Psoas muscle (tissue), 8 donors: ENCODE data around the gene DACH1. TPM values are rescaled to one million over a fixed set of nuclear protein-coding genes. Genes with fewer than 3 reads are reported as not detected.
A peak's percentile ranks its signal among the peaks of the same experiment; 100 is the strongest.

ENCODE experiments used
- ATAC-seq, 4 donors: fragments of 200-7000 bp; cut with Tn5 transposase; one replicate each; pipeline ENCODE4 v1.9.1; 2020; ENCODE audit warnings: moderate library complexity in 3 of 4, mild to moderate bottlenecking in 2 of 4
- DNase-seq, 2 donors: peaks; one replicate each; pipeline ENCODE4 v3.0.0-alpha.2; 2020
- H3K27ac ChIP-seq: fragments of 200-600 bp; one replicate; pipeline ENCODE4 v1.8.0; 2022
- H3K27me3 ChIP-seq, 3 donors: fragments of 200-600 bp in 1 of 3; one replicate each; pipeline versions ENCODE4 v1.6.1 to v1.8.0; 2013 to 2022; ENCODE audit warnings: low read length in 2 of 3, mild to moderate bottlenecking in 2 of 3, moderate library complexity in 1 of 3; ENCODE audit not compliant: insufficient read depth in 3 of 3
- H3K36me3 ChIP-seq, 2 donors: fragments of 200-600 bp in 1 of 2; one replicate each; pipeline versions ENCODE4 v1.6.1 to v1.8.0; 2013 to 2022; ENCODE audit warnings: low read depth in 1 of 2, mild to moderate bottlenecking in 1 of 2, moderate library complexity in 1 of 2; ENCODE audit not compliant: insufficient read depth in 1 of 2
- H3K4me1 ChIP-seq: fragments of 200-600 bp; one replicate; pipeline ENCODE4 v1.8.0; 2022
- H3K4me3 ChIP-seq: fragments of 200-600 bp; one replicate; pipeline ENCODE4 v1.8.0; 2022; ENCODE audit warnings: mild to moderate bottlenecking
- H3K9me3 ChIP-seq: fragments of 200-600 bp; one replicate; pipeline ENCODE4 v1.8.0; 2022
- WGBS, 3 donors: extraction: QIAGEN DNeasy Blood & Tissue Kit; methylation state at CpG; one replicate each; pipeline versions ENCODE4 v1.1.6 to v1.1.7; 2013; 5-methylcytosine and 5-hydroxymethylcytosine counted together
- intact Hi-C, 2 donors: fragments of 100-400 bp; cut with DNase I; formaldehyde crosslinking; loops; one replicate each; pipeline versions ENCODE4 v1.11.0 to v1.14.2; 2022
- polyA plus RNA-seq, 3 donors: library from polyadenylated mRNA; stranded (reverse); fragments of 200-250 nt; gene quantifications; one replicate each; pipeline ENCODE4 v1.2.3, GENCODE V29; 2013
- total RNA-seq, 4 donors: library from RNA; stranded (reverse); fragmentation: NEBNext Ultra II Directional in 2 of 4; extraction: Animal tissue kit (Norgen Biotek cat#: 25700) in 2 of 4; gene quantifications; one replicate each; pipeline versions ENCODE4 v1.2.1 to v1.2.4, GENCODE V29; 2021 to 2023
- TF ChIP-seq, protein P1 (sequence below): fragments of 200-600 bp; IDR thresholded peaks from one replicate; pipeline ENCODE4 v1.8.0; 2022; ENCODE audit warnings: antibody characterized with exemption
- donor health status: healthy with polysubstance abuse.
- donor health status: DM: no; HTN: no; CAD: no; lungs with moderate emphysema.
- donor health status: Bipolar disorder and iron deficiency.
- donor health status: healthy.
- donor health status: DM: yes; HTN: yes; CAD: no.
- donor health status: DM: no; HTN: no; CAD: no.
- donor health status: DM: no; HTN: no; CAD: no.
- donor health status: DM: yes; HTN: yes; CAD: no.

DACH1 gene
- total and polyA plus RNA-seq, 7 donors: 0.51 to 3.6 (median 1.1) TPM

DNA sequence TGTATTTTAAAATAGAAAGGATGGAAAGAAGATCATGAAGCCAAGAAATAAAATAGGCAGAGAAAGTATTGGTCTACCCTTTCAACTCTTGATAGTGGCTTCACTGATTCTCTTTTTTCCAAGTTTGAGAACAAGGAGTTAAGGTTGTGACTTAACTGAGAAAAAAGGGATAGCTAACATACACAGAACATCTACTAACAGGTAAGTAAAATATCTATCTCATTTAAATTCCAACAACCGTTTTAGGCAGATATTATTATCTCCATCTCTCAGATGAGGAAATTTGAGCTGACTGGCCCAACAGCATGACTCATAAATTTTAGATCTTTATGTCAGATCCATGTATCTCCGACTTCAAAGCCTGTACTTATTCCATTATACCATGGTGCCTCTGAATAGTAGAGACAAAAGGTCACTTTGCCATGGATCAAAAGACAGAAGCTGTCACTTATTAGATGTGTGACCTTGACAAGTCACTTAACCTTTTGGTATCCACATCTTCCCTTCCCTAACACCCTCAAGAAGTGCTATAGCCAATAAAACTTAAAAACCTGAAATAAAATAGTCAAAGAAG lies 152.1 kb downstream of the DACH1 start:
- intact Hi-C loops: no loop called here
- Histone ChIP-seq H3K27me3 (no peaks in the 10 kb centered on the region), H3K9me3 (no peaks in the 10 kb centered on the region), H3K4me1 (no peaks in the 10 kb centered on the region), H3K27ac (no peak overlapping the region), H3K36me3 (no peaks in the 10 kb centered on the region), H3K4me3 (no peak overlapping the region)
- DNase-seq: no peak
- ATAC-seq: no peak
- WGBS, 3 donors: 26 to 40% (median 39%) methylated on average over 2 of the region's 2 CpGs
- TF ChIP-seq, protein P1, sequence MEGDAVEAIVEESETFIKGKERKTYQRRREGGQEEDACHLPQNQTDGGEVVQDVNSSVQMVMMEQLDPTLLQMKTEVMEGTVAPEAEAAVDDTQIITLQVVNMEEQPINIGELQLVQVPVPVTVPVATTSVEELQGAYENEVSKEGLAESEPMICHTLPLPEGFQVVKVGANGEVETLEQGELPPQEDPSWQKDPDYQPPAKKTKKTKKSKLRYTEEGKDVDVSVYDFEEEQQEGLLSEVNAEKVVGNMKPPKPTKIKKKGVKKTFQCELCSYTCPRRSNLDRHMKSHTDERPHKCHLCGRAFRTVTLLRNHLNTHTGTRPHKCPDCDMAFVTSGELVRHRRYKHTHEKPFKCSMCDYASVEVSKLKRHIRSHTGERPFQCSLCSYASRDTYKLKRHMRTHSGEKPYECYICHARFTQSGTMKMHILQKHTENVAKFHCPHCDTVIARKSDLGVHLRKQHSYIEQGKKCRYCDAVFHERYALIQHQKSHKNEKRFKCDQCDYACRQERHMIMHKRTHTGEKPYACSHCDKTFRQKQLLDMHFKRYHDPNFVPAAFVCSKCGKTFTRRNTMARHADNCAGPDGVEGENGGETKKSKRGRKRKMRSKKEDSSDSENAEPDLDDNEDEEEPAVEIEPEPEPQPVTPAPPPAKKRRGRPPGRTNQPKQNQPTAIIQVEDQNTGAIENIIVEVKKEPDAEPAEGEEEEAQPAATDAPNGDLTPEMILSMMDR: no peak

- Histone ChIP-seq H3K4me3 (no peak overlapping the region), H3K9me3 (no peaks in the 10 kb centered on the region), H3K4me1 (no peaks in the 10 kb centered on the region), H3K27me3 (no peaks in the 10 kb centered on the region), H3K36me3 (no peaks in the 10 kb centered on the region), H3K27ac (no peak overlapping the region)
- DNase-seq (peak in 1 of 2 donors; percentile 25), ATAC-seq (no peak)
- TF ChIP-seq, protein P1: no peak
- 19% methylated on average over 3 of the region's 3 CpGs for WGBS, 3 donors
- intact Hi-C loops: no loop called here
Observed at GRCh38 chr13:71712988-71713653, 153.9 kb downstream of the DACH1 start.

- no peak overlapping the region for H3K27ac ChIP-seq
- H3K9me3 ChIP-seq: no peaks in the 10 kb centered on the region
- no peaks in the 10 kb centered on the region for H3K27me3 ChIP-seq
- WGBS, 3 donors: 79 to 85% (median 84%) methylated on average over 4 of the region's 4 CpGs
- H3K36me3 ChIP-seq: no peaks in the 10 kb centered on the region
- ATAC-seq (no peak), DNase-seq (no peak)
- intact Hi-C loops: no loop called here
- TF ChIP-seq, protein P1: no peak
- no peak overlapping the region for H3K4me3 ChIP-seq
- H3K4me1 ChIP-seq: no peaks in the 10 kb centered on the region
Observed at GRCh38 chr13:71704656-71705055, 162.3 kb downstream of the DACH1 start.

- intact Hi-C loops: no loop called here
- WGBS, 3 donors: 87 to 91% (median 90%) methylated on average over 2 of the region's 2 CpGs
- no peak for ATAC-seq
- Histone ChIP-seq H3K9me3 (no peaks in the 10 kb centered on the region), H3K27ac (no peak overlapping the region), H3K4me3 (no peak overlapping the region), H3K4me1 (no peaks in the 10 kb centered on the region), H3K36me3 (no peaks in the 10 kb centered on the region), H3K27me3 (no peaks in the 10 kb centered on the region)
- TF ChIP-seq, protein P1: no peak
- no peak for DNase-seq
Observed at GRCh38 chr13:71703138-71703537, 163.9 kb downstream of the DACH1 start.
